ENCODE results near the gene WWP2. TPM values are rescaled to one million over a fixed set of nuclear protein-coding genes. Genes with fewer than 3 reads are reported as not detected.

Gene WWP2
- total RNA-seq, 1 donor from 2014 or later: 40.7 TPM

DNA sequence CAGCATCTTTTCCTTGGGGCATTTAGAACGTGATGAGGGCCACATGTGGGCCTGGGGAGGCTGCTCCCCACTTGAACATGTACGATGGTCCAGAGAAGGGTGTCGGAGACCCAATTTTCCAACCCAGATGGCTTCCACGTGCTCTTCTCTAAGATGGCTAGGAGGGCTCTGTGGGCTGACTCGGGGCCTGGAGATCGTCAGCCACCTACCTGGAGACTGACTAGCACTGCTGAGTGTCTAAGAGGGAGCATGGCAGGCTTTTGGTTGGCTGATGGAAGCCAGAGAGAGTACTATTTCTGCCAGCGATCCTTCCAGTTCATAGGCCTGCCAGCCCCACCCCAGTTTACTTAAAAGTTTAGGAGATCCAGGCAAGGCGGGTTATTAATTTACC, 128.8 kb downstream of the WWP2 start:
- H3K4me3 ChIP-seq (ENCODE audit: low read depth, low read length): no peak overlapping the region
- no peaks in the 10 kb centered on the region for H3K27me3 ChIP-seq (ENCODE audit: control insufficient read depth, insufficient read depth, low read length)
- no peak for TF ChIP-seq CTCF (IDR thresholded peaks at IDR 0.05; ENCODE audit: insufficient read depth, low read length, poor library complexity, severe bottlenecking)
- peaks cover 1% of the 10 kb centered on the region for H3K36me3 ChIP-seq (ENCODE audit: control insufficient read depth, insufficient read depth, low read length)
- DNase-seq (ENCODE audit: low read depth): no peak

DNA sequence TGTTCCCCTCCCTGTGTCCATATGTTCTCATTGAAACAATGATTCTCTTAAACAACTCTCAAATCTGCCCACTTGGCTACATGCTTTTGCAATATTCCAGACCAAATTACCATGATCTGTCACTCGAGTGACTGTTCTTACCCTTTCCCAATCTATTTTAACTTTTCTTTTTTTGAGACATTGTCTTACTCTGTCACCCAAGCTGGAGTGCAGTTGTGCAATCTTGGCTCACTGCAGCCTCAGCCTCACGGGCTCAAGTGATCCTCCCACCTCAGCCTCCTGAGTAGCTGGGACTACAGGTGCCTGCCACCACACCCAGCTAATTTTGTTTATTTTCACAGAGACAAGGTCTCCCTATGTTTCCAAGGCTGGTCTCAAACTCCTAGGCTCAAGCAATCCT, 130.2 kb downstream of the WWP2 start:
- no peak for TF ChIP-seq CTCF (IDR thresholded peaks at IDR 0.05; ENCODE audit: insufficient read depth, low read length, poor library complexity, severe bottlenecking)
- Histone ChIP-seq H3K36me3 (ENCODE audit: control insufficient read depth, insufficient read depth, low read length) (peaks cover 1% of the 10 kb centered on the region), H3K4me3 (ENCODE audit: low read depth, low read length) (no peak overlapping the region), H3K27me3 (ENCODE audit: control insufficient read depth, insufficient read depth, low read length) (no peaks in the 10 kb centered on the region)
- DNase-seq (ENCODE audit: low read depth): no peak

DNA sequence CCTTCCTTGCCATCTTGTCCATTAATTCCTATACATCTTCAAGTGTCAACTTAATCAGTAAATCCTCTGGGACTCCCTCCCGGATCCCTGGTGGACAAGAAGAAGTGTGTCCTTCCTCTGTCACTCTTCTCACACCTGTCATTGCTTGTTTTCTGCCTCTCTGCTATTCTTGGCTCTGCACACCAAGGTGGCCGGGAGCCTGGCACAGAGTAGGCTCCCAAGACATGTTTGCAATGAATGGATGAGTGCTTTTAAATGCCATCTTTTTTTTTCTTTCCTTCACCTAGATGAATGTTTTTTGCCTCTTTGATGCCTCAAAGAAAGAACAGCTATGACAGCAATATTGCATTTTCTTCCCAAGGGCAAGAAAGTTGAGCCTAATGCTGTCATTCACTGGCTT, 131.0 kb downstream of the WWP2 start:
- TF ChIP-seq CTCF (IDR thresholded peaks at IDR 0.05; ENCODE audit: insufficient read depth, low read length, poor library complexity, severe bottlenecking): no peak
- DNase-seq (ENCODE audit: low read depth): no peak
- Histone ChIP-seq H3K27me3 (ENCODE audit: control insufficient read depth, insufficient read depth, low read length) (no peaks in the 10 kb centered on the region), H3K36me3 (ENCODE audit: control insufficient read depth, insufficient read depth, low read length) (peaks cover 1% of the 10 kb centered on the region), H3K4me3 (ENCODE audit: low read depth, low read length) (no peak overlapping the region)

DNA sequence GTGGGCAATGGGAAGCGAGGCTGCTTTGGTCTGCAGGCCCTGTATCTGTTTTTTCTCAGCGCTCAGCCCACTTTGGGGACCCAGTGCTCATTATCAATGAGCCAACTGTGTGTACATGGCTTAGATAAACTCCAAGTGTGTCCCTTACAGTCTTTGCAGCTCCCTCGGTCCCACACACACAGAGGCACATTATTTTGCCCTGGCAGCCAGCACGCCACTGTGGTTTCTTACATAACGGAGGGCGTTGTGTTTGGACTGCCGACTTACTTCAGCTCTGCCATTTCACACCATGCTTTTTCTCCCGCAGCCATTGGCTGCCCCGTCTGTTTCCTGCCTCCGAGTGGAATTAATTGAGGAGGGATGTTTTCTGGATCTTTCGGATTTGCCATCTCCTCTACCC, 132.5 kb downstream of the WWP2 start:
- Histone ChIP-seq H3K27me3 (ENCODE audit: control insufficient read depth, insufficient read depth, low read length) (no peaks in the 10 kb centered on the region), H3K4me3 (ENCODE audit: low read depth, low read length) (no peak overlapping the region), H3K36me3 (ENCODE audit: control insufficient read depth, insufficient read depth, low read length) (no peaks in the 10 kb centered on the region)
- TF ChIP-seq CTCF (IDR thresholded peaks at IDR 0.05; ENCODE audit: insufficient read depth, low read length, poor library complexity, severe bottlenecking): no peak
- DNase-seq (ENCODE audit: low read depth): no peak

DNA sequence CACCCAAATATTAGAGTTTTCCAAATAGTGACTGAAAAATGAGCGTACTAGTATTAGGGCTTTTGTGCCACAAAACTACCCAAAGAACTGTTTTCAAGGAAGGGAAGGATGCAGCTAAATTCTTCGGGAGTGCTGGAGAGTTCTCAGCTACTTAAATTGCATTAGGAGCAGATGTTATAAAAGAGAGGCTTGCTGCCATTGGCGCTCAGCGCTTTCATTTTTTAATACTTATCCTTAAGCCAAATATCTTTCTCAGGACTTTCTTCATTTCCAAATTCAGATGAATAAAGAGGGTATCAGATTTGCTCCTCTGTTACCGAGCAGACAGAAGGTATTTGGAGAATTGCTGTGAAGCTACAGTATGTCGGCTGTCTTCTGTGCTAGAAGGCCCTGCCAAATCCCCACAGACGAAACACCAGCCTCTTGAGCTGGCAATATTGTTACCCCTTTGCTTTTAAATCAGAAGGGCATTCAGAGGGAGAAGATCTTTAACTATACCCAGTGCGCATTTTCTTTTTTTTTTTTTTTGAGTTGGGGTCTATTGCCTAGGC, 141.8 kb downstream of the WWP2 start:
- H3K4me3 ChIP-seq (ENCODE audit: low read depth, low read length): no peak overlapping the region
- no peak for DNase-seq (ENCODE audit: low read depth)
- TF ChIP-seq CTCF (IDR thresholded peaks at IDR 0.05; ENCODE audit: insufficient read depth, low read length, poor library complexity, severe bottlenecking): no peak

GRCh38 chr16:69904495-69905170, 142.5 kb downstream of the WWP2 start:
- H3K4me3 ChIP-seq (ENCODE audit: low read depth, low read length): no peak overlapping the region
- H3K27me3 ChIP-seq (ENCODE audit: control insufficient read depth, insufficient read depth, low read length): no peaks in the 10 kb centered on the region
- no peaks in the 10 kb centered on the region for H3K36me3 ChIP-seq (ENCODE audit: control insufficient read depth, insufficient read depth, low read length)
- no peak for TF ChIP-seq CTCF (IDR thresholded peaks at IDR 0.05; ENCODE audit: insufficient read depth, low read length, poor library complexity, severe bottlenecking)
- DNase-seq (ENCODE audit: low read depth): no peak

More for the DNA sequence above, 141.8 kb downstream of the WWP2 start:
- no peaks in the 10 kb centered on the region for H3K36me3 ChIP-seq (ENCODE audit: control insufficient read depth, insufficient read depth, low read length)
- H3K27me3 ChIP-seq (ENCODE audit: control insufficient read depth, insufficient read depth, low read length): no peaks in the 10 kb centered on the region

All from kidney epithelial cell (primary cell).